NT2/D1 (cell line): ENCODE results near the gene ZNF22.

Experiments
- SUZ12 ChIP-seq: IDR thresholded peaks from 2 replicates; pipeline ENCODE4 v1.6.1; 2011; ENCODE audit not compliant: insufficient read length, insufficient read depth; ENCODE audit errors: extremely low read depth
- YY1 ChIP-seq: IDR thresholded peaks from 2 replicates; pipeline ENCODE4 v1.6.1; 2011; ENCODE audit not compliant: insufficient read length, insufficient read depth
- ZNF274 ChIP-seq: IDR thresholded peaks from 2 replicates; pipeline ENCODE4 v1.6.1; 2011; ENCODE audit warnings: mild to moderate bottlenecking, low read depth, low read length

- no peak for TF ChIP-seq SUZ12
- TF ChIP-seq YY1 = no peak
- no peak for TF ChIP-seq ZNF274
These were observed 842 bp downstream of the ZNF22 start for GRCh38 chr10:45001381-45002148.
